ENCODE data around the gene CYP4F11. TPM values are rescaled to one million over a fixed set of nuclear protein-coding genes. Genes with fewer than 3 reads are reported as not detected.
A peak's percentile ranks its signal among the peaks of the same experiment; 100 is the strongest.
"Not testable (repeated sequence)": the region's sequence is repeated elsewhere in the genome, so short reads cannot be mapped to it uniquely, and the experiment has no call there.

Gene CYP4F11
- total RNA-seq, 3 donors from 2014 or later: 2.1 to 13.1 (median 8.8) TPM

DNA sequence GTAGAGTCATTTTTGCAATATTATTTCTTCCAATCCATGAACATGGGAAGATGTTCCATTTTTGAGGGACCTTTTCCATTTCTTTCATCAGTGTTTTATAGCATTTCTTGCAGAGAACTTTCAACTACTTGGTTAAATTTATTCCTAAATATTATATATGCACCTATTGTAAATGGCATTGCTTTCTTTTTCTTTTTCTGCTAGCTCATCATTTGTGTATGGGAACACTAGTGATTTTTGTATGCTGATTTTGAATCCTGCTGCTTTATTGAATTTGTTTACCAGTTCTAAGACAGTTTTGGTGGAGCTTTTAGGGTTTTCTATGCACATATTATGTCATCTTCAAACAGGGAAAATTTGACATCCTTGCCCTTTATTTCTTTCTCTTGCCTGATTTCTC, 29.3 kb downstream of the CYP4F11 start:
- no peaks in the 10 kb centered on the region for H3K36me3 ChIP-seq (ENCODE audit: low read depth)
- TF ChIP-seq, protein P1, sequence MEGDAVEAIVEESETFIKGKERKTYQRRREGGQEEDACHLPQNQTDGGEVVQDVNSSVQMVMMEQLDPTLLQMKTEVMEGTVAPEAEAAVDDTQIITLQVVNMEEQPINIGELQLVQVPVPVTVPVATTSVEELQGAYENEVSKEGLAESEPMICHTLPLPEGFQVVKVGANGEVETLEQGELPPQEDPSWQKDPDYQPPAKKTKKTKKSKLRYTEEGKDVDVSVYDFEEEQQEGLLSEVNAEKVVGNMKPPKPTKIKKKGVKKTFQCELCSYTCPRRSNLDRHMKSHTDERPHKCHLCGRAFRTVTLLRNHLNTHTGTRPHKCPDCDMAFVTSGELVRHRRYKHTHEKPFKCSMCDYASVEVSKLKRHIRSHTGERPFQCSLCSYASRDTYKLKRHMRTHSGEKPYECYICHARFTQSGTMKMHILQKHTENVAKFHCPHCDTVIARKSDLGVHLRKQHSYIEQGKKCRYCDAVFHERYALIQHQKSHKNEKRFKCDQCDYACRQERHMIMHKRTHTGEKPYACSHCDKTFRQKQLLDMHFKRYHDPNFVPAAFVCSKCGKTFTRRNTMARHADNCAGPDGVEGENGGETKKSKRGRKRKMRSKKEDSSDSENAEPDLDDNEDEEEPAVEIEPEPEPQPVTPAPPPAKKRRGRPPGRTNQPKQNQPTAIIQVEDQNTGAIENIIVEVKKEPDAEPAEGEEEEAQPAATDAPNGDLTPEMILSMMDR (IDR thresholded peaks at IDR 0.05): no peak
- H3K4me1 ChIP-seq (ENCODE audit: low read depth): no peaks in the 10 kb centered on the region
- ATAC-seq: no peak
- intact Hi-C loops (cut with DNase I, micrococcal nuclease): no loop called here
- H3K4me3 ChIP-seq: no peak overlapping the region
- no peaks in the 10 kb centered on the region for H3K9me3 ChIP-seq
- no peak for DNase-seq

DNA sequence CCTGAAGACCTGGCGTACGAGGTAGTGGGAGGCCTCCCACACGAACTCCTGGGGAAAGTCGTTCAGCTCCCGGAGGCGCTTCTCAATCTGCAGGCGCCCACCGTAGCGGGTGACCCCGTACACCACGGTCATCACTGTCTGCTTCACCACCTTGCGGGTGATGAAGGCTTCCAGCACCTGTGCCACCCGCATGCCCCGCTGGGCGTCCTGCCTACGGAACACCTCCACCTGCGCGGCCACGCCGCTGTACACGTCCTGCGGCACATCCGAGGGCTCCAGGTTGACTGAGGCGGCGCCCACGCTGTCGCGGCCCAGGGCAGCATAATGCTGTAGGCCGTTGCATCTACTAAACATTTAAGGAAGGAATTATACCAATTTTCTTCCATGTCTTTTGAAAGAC, 31.4 kb downstream of the CYP4F11 start:
- H3K4me3 ChIP-seq; DNase-seq; H3K4me1 ChIP-seq (ENCODE audit: low read depth); H3K9me3 ChIP-seq; intact Hi-C loops (cut with DNase I, micrococcal nuclease); ATAC-seq; H3K36me3 ChIP-seq (ENCODE audit: low read depth): not testable (repeated sequence)

DNA sequence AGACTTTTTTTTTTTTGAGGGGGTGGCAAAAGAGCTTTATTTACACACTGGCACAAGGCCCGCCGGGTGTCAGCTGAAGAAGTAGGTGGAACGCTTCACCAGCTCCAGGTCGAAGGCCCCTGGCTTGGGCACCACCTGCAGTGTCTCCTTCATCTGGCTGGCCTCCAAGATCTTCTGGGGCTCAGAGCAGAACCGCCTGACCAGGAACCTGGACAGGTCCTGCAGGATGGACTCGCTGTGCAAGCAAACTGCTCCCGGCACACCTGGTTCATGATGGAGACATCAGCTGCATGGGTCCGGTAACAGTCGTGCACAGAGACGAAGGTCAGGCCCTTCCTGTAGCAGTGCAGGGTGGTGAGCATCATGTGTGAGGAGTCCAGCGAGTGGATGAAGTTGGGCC, 32.1 kb downstream of the CYP4F11 start:
- H3K4me3 ChIP-seq: no peak overlapping the region
- DNase-seq: no peak
- TF ChIP-seq, protein P1 (IDR thresholded peaks at IDR 0.05): no peak
- no peaks in the 10 kb centered on the region for H3K9me3 ChIP-seq
- H3K4me1 ChIP-seq (ENCODE audit: low read depth): no peaks in the 10 kb centered on the region
- ATAC-seq: no peak
- intact Hi-C loops (cut with DNase I, micrococcal nuclease): no loop called here
- H3K36me3 ChIP-seq (ENCODE audit: low read depth): no peaks in the 10 kb centered on the region

DNA sequence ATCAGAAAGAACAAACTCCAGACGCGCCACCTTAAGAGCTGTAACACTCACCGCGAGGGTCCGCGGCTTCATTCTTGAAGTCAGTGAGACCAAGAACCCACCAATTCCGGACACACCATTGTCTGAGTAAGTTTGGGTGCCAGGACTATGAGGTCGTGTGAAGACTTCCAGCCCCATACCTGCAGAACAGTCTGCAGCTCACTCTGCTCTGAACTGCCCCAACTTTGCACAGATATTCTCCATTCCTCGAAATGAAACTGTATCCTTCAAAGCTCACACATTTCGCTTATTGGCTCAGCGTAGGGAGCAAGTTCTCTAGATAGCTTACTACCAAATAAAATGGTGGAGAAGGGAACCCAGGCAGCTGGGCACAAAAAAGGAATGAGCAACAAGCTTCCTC, 33.8 kb downstream of the CYP4F11 start:
- Histone ChIP-seq H3K9me3 (no peaks in the 10 kb centered on the region), H3K4me3 (no peak overlapping the region), H3K36me3 (ENCODE audit: low read depth) (no peaks in the 10 kb centered on the region), H3K4me1 (ENCODE audit: low read depth) (no peaks in the 10 kb centered on the region)
- DNase-seq (no peak), ATAC-seq (no peak)
- TF ChIP-seq, protein P1 (IDR thresholded peaks at IDR 0.05): no peak
- intact Hi-C loops (cut with DNase I, micrococcal nuclease): no loop called here

DNA sequence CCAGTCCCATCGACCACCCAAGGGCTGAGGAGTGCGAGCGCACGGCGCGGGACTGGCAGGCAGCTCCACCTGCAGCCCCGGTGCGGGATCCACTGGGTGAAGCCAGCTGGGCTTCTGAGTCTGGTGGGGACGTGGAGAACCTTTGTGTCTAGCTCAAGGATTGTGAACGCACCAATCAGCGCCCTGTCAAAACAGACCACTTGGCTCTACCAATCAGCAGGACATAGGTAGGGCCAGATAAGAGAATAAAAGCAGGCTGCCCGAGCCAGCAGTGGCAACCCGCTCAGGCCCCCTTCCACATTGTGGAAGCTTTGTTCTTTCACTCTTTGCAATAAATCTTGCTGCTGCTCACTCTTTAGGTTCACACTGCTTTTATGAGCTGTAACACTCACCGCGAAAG, 34.3 kb downstream of the CYP4F11 start:
- DNase-seq; H3K4me3 ChIP-seq; H3K4me1 ChIP-seq (ENCODE audit: low read depth); H3K9me3 ChIP-seq; H3K36me3 ChIP-seq (ENCODE audit: low read depth); ATAC-seq; intact Hi-C loops (cut with DNase I, micrococcal nuclease): not testable (repeated sequence)

DNA sequence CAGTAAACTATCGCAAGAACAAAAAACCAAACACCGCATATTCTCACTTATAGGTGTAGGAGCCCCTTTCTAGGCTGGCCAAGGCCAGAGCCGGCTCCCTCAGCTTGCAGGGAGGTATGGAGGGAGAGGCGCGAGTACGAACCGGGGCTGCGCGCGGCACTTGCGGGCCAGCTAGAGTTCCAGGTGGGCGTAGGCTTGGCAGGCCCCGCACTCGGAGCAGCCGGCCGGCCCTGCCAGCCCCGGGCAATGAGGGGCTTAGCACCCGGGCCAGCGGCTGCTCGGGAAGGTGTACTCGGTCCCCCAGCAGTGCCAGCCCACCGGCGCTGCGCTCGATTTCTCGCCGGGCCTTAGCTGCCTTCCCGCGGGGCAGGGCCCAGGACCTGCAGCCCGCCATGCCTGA, 34.8 kb downstream of the CYP4F11 start:
- DNase-seq; H3K4me1 ChIP-seq (ENCODE audit: low read depth); intact Hi-C loops (cut with DNase I, micrococcal nuclease); H3K36me3 ChIP-seq (ENCODE audit: low read depth); H3K9me3 ChIP-seq; H3K4me3 ChIP-seq; ATAC-seq: not testable (repeated sequence)

DNA sequence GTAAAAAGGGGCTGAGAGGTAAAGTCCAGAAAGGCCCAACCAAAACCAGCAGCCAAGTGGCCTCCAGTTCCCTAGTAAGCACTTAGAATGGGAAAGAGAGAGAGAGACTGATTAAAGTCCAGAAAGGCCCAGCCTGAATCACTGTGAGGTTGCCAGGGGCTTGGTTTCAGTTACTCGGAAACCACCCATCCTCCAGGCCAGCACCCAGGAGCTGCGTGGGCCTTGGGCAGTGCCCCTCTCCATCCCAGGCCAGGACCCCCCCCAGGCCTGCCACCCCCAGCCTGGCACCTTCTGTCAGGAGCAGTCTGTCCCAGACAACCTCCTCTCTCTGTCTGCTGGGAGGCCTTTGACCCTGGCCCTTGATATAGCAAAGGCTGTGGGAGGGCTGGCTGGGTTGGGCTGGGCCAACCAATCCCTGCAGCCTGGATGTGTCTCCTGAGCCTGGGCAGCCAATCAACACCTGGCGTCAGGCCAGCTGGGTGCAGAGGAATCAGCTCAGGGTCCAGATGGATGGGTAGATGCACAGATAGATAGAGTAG, 36.5 kb downstream of the CYP4F11 start, which contains the start of gene CYP4F2:
Gene CYP4F2 (minus strand): TSS at position 337 of the 539 bp plus-strand sequence. CDS start 463 bp downstream, outside the sequence.
- TF ChIP-seq, protein P1 (IDR thresholded peaks at IDR 0.05): no peak
- DNase-seq: peak in 2 of 3 donors; percentile 33 to 54
- intact Hi-C loops (cut with DNase I, micrococcal nuclease): no loop called here
- H3K9me3 ChIP-seq: no peaks in the 10 kb centered on the region
- ATAC-seq: peak; percentile 56
- H3K36me3 ChIP-seq (ENCODE audit: low read depth): no peaks in the 10 kb centered on the region
- H3K4me3 ChIP-seq: no peak within 1 kb of the TSS
- peaks cover 8% of the 10 kb centered on the region for H3K4me1 ChIP-seq (ENCODE audit: low read depth)
